WTC11 (cell line): ENCODE results near the gene BCL11B.
"Not testable (repeated sequence)": the region's sequence is repeated elsewhere in the genome, so short reads cannot be mapped to it uniquely, and the experiment has no call there.

Experiments
- PRRX2 ChIP-seq: fragments of 250-450 bp; sonication (Bioruptor Pico); IDR thresholded peaks from 2 replicates; pipeline ENCODE4 v1.8.0; 2021; ENCODE audit warnings: mild to moderate bottlenecking
- SMAD4 ChIP-seq: sonication (generic); formaldehyde crosslinking; IDR thresholded peaks from 2 replicates; pipeline ENCODE4 v1.8.0; 2022; ENCODE audit warnings: mild to moderate bottlenecking, missing genetic modification reagents

DNA sequence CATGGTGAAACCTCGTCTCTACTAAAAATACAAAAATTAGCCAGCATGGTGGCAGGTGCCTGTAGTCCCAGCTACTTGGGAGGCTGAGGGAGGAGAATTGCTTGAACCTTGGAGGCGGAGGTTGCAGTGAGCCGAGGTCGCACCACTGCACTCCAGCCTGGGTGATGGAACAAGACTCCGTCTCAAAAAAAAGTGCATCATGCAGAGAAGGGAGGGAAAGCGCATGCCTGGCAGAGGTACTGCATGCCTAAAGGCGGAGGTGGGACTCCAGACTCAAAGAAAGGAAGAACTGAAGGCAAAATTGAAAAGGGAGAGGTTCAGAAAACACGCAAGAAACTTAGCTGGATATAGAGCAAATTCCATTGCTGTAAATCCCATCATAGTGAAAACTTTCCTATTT lies 85.7 kb downstream of the BCL11B start:
- not testable (repeated sequence) for TF ChIP-seq PRRX2, SMAD4 (CRISPR knock-in tag)
